DOHH2 (cell line): ENCODE data around the gene POTEJ.
"Not testable (repeated sequence)": the region's sequence is repeated elsewhere in the genome, so short reads cannot be mapped to it uniquely, and the experiment has no call there.

Source experiments
- CTCF ChIP-seq: fragments of 200-600 bp; sonication (generic); IDR thresholded peaks from one replicate; pipeline ENCODE4 v1.5.1; 2014; ENCODE audit warnings: antibody characterized with exemption, mild to moderate bottlenecking, low read depth, low read length; ENCODE audit not compliant: poor library complexity, severe bottlenecking
- EZH2phosphoT487 ChIP-seq: fragments of 200-600 bp; sonication (generic); IDR thresholded peaks from 2 replicates; pipeline ENCODE4 v1.6.1; 2017; ENCODE audit warnings: borderline replicate concordance, mild to moderate bottlenecking, antibody characterized with exemption, low read length, moderate library complexity, mixed read lengths

GRCh38 chr2:130581491-130581890 lies 29.7 kb upstream of the POTEJ start:
- TF ChIP-seq CTCF, EZH2phosphoT487: not testable (repeated sequence)
